ENCODE data around the gene MMRN2. TPM values are rescaled to one million over a fixed set of nuclear protein-coding genes. Genes with fewer than 3 reads are reported as not detected.
A peak's percentile ranks its signal among the peaks of the same experiment; 100 is the strongest.

The MMRN2 gene
- total RNA-seq, 1 donor from 2014 or later, result 20.4 TPM

- DNase-seq, result peak; percentile 80
These were observed 13.0 kb upstream of the MMRN2 start for GRCh38 chr10:86970162-86970981.

- DNase-seq, result no peak
These were observed 12.1 kb upstream of the MMRN2 start for GRCh38 chr10:86969421-86970041.

- DNase-seq, result no peak
These were observed 11.6 kb upstream of the MMRN2 start for GRCh38 chr10:86968994-86969355.

DNA sequence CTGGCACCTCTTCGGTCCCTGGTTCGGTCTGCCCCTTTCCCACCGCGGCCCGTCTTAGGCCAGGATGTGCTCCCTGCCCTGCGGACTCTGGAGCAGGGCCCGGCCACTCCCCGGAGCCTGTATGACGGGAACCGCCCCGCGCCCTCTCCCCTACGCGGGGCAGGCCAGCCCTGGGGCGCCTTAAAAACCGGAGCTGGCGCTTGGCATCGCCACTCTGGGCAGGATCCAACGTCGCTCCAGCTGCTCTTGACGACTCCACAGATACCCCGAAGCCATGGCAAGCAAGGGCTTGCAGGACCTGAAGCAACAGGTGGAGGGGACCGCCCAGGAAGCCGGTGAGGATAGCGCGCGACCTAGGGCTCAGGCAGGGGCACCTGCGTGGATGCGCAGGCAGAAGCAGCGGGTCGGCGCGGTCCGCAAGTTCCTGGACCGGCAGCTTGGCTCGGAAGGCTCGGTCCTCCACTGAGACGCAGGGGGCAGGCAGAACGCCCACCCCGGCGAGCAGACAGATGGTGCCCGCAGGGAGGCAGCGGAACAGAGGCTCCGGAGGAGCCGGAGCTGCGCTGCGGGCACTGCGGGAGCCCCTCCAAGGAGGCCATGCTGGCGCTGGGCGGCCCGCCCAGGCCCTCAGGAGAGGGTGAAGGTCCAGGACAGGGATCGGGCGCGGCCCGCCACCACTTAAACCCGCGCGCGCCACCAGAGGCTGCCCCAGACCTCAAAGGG is 11.0 kb upstream of the MMRN2 start, which contains the start of gene ADIRF:
Gene ADIRF, plus strand, starts transcription at position 212 of the 723 bp plus-strand sequence. Its CDS starts 63 bp downstream, at position 275.
- DNase-seq, result no peak

- no peak for DNase-seq
These were observed 10.1 kb upstream of the MMRN2 start for GRCh38 chr10:86967481-86967941.

- DNase-seq, result no peak
These were observed 8.7 kb upstream of the MMRN2 start for GRCh38 chr10:86965986-86966654.

GRCh38 chr10:86964847-86965190 is 7.4 kb upstream of the MMRN2 start:
- no peak for DNase-seq

DNA sequence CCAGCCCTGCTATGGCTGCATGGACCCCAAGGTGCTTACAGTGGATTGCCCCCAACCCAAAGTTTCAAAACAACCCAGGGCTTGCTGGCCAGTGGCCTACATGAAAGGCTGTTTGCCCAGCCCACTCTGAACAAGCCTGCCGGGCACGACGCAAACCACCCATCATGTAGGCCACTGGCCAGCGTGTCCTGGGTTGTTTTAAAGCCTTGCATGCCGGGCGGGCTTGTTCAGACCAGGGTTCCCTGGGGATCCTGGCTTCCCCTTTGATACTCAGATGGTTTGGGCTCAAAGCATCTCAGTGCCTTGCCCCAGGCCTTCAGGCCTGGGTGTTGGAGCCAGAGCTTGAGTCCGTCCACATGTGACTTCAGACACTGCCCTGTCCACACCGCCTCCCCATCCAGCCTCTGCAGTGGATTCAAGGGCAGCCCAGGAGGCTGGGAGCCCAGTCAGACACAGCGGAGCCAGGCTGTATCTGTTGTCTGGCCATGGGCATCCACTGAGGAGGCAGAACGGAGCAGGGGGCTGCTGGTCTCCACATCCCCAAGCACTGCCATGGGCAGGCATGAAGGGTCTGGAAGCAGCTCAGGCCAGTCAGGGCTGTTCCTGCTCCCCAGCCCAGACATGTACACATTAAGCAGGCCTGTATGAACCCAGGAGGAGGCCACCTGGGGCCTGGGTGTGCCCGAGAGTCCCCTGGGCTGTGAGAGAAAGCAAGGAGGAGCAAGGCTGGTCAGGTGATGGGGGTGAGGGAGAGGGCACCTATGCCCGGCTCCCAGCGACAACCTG is 6.8 kb upstream of the MMRN2 start:
- no peak for DNase-seq

- no peak for DNase-seq
These were observed 6.0 kb upstream of the MMRN2 start for GRCh38 chr10:86963341-86963919.

GRCh38 chr10:86962981-86963310 is 5.5 kb upstream of the MMRN2 start:
- no peak for DNase-seq

- DNase-seq, result no peak
These were observed 4.9 kb upstream of the MMRN2 start for GRCh38 chr10:86962136-86962980.

- DNase-seq, result no peak
These were observed 4.2 kb upstream of the MMRN2 start for GRCh38 chr10:86961481-86962091.

GRCh38 chr10:86960863-86961434 is 3.5 kb upstream of the MMRN2 start:
- no peak for DNase-seq

DNA sequence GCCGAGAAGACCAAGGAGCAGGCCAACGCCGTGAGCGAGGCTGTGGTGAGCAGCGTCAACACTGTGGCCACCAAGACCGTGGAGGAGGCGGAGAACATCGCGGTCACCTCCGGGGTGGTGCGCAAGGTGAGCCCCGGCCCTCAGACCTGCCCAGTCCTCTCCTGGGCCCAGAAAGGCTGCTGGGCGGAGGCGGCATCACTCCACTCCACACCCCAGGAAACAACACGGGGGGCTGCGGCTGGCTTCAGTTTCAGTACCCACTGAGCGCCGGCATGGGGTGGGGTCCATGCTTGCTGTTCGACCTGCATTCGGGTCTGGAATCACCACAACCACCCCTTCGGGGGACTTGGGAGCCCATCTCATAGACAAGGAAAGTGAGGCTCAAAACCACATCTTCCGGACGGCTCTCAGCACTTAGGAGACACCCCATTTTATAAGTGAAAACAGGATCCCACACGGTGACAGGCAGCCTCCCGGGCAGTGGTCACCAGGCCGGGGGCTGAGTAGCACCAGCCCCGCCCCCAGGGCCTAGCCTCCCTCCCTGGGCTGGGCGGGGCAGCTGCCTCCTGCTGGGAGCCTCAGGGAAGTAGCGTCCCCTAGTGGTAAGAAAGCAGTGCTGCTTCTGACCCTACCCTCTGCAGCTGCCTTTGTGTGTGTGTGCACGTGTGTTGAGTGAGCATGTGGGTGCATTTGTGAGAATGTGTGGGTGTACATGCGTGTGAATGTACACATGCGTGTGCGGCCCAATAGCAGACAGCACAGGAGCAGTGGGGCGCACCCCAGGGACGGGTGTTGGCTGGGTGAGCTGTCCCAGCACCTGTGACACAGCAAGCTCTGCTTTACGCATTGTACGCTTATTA is 2.8 kb upstream of the MMRN2 start:
- DNase-seq, result no peak

DNA sequence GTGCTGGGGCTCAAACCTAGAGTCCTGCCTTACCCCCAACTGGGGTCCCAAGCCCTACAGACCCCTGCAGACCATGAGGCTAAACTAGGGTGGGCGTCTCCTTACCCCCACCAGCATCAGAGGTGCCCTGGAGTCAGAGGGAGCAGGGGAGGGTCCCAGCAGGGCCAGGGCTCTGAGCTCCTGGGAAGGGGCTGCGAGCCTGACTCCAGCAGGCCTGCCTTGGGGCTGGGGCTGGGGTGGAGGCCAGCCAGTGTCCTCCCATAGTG is 2.3 kb upstream of the MMRN2 start:
- DNase-seq, result no peak

GRCh38 chr10:86958901-86959736 is 1.7 kb upstream of the MMRN2 start:
- DNase-seq, result no peak

DNA sequence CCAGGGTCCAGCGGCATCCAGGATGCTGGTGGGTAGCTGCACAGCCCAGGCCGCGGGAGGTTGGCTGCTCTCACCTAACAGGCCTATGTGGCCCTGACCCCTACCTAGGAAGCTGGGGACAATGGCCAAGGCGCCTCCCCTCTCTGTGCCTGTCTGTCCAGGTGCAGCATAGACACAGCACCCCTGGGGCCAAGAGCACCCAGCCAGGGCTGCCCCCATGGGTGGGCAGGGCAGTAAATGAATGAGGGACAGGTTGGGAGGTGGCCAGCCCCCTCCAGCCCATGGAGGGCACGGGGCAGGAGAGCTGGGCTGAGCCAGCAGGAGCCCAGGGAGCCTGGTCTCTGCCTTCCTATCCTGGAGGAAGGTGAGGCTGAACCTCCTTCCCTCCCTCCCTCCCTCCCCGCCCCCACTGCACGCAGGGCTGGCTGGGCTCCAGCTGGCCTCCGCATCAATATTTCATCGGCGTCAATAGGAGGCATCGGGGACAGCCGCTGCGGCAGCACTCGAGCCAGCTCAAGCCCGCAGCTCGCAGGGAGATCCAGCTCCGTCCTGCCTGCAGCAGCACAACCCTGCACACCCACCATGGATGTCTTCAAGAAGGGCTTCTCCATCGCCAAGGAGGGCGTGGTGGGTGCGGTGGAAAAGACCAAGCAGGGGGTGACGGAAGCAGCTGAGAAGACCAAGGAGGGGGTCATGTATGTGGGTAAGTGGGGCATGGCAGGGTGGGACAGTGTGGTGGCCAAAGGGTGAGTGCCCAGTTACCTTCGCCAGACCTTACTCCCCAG is 893 bp upstream of the MMRN2 start, which contains the start of gene SNCG:
Gene SNCG, plus strand, starts transcription at position 484 of the 785 bp plus-strand sequence. Its CDS starts 99 bp downstream, at position 583.
- DNase-seq, result no peak

Data from skin of body (tissue), 2 donors.